Right lobe of liver (tissue), 6 donors: ENCODE results near the gene PALB2. TPM values are rescaled to one million over a fixed set of nuclear protein-coding genes. Genes with fewer than 3 reads are reported as not detected.

Source experiments
- ATAC-seq, 4 donors: fragments of 200-7000 bp; cut with Tn5 transposase; one replicate each; pipeline ENCODE4 v1.9.1; 2020; ENCODE audit warnings: mild to moderate bottlenecking in 4 of 4, moderate library complexity in 4 of 4
- DNase-seq, 3 donors: peaks; one replicate each; pipeline ENCODE4 v3.0.0-alpha.2; 2020
- H3K27ac ChIP-seq, 3 donors: fragments of 200-600 bp; one replicate each; pipeline ENCODE4 v1.8.0; 2022
- H3K27me3 ChIP-seq, 2 donors: fragments of 200-600 bp; one replicate each; pipeline ENCODE4 v1.8.0; 2022
- H3K36me3 ChIP-seq, 4 donors: fragments of 200-600 bp; sonication (generic) in 1 of 4; one replicate each; pipeline versions ENCODE4 v1.5.1 to v1.8.0; 2017 to 2022; ENCODE audit warnings: control low read depth in 1 of 4
- H3K4me1 ChIP-seq, 4 donors: fragments of 200-600 bp; sonication (generic) in 1 of 4; one replicate each; pipeline versions ENCODE4 v1.5.1 to v1.8.0; 2017 to 2022; ENCODE audit warnings: control low read depth in 1 of 4
- H3K4me3 ChIP-seq, 3 donors: fragments of 200-600 bp; one replicate each; pipeline ENCODE4 v1.8.0; 2022
- H3K9me3 ChIP-seq, 4 donors: fragments of 200-600 bp; sonication (generic) in 1 of 4; one replicate each; pipeline versions ENCODE4 v1.5.1 to v1.8.0; 2017 to 2022; ENCODE audit warnings: control low read depth in 1 of 4
- CTCF ChIP-seq, 4 donors: fragments of 200-600 bp in 3 of 4; fragments of 450-650 bp in 1 of 4; IDR thresholded peaks; one replicate each; pipeline versions ENCODE4 v1.5.1 to v1.8.0; 2016 to 2022; ENCODE audit warnings: antibody characterized with exemption in 4 of 4, mild to moderate bottlenecking in 2 of 4
- POLR2A ChIP-seq: fragments of 450-650 bp; IDR thresholded peaks from one replicate; pipeline ENCODE4 v1.6.1; 2017; ENCODE audit warnings: antibody characterized with exemption, mild to moderate bottlenecking
- WGBS: methylation state at CpG from one replicate; pipeline ENCODE4 v1.1.6; 2018; ENCODE audit warnings: low coverage, low lambda C conversion rate; ENCODE audit not compliant: insufficient coverage; ENCODE audit errors: missing lambda C conversion rate; 5-methylcytosine and 5-hydroxymethylcytosine counted together
- intact Hi-C, 2 donors: fragments of 100-400 bp; cut with DNase I; formaldehyde crosslinking; loops; one replicate each; pipeline versions ENCODE4 v1.11.2 to v1.14.1; 2022
- total RNA-seq, 6 experiments: library from RNA; depleted of rRNA in 2 of 6; stranded (reverse); fragments of >200 nt in 2 of 6; fragmentation: NEBNext Ultra II Directional in 3 of 6; extraction: Animal tissue kit (Norgen Biotek cat#: 25700) in 3 of 6; gene quantifications; one replicate each; pipeline versions ENCODE4 v1.1.0 to v1.2.4, GENCODE V29; 2016 to 2023
- donor health status: DM: no; HTN: yes; CAD: no.
- donor health status: DM: no; HTN: no; CAD: no.
- donor health status: DM: no; HTN: no; CAD: no.
- donor health status: DM: no; HTN: yes; CAD: no.
- donor health status: DM: no; HTN: yes; CAD: no.

The PALB2 gene
- total RNA-seq, 6 experiments from 2014 or later: 4.3 to 7.7 (median 5.4) TPM

DNA sequence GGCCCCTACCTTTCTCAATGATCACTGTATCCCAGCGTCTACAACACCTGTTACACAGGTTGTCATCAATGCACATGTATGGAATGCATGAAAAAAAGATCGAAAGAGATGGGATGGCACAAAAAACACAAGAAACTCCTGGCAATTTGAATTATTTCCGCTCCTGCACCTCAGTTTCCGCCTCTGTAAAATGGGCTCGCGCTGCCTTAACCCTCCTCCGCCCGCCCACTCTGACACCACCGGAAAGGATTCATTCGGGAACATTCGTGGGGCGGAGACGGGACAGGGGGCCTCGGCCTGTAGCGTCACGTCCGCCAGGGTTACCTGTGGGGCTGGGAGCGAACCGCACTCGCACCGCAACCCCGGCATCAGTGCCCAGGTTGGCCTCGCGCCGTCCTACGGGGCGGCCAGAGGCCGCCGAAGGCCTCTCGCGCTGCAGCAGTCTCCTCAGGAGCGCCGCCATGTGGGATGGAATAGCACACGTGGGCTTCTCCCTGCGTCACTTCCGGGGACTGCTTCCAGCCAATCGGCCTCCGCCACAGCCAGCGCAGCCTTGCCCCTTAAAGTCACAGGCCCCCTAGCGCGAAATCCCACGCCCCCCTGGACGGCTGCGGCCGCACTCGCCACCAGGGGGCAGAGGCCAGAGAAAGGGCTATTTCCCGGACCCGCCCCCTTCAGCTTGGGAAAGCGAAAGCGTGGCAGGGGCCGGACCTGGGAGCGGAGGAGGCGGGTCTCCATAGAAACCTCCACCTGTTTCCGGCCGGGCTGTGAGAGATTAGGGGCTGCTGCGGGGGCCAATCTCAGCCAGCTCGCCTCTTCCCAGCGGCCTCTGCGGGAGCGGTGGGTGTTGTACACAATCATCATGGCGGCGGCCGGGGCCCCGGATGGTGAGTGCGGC is 84.0 kb downstream of the PALB2 start, which contains the start of the genes EARS2 and UBFD1:
Gene EARS2, minus strand, starts transcription at position 470 of the 898 bp plus-strand sequence. Its CDS starts 7 bp downstream, at position 463.
Gene UBFD1, plus strand, starts transcription at position 847 of the 898 bp plus-strand sequence. Its CDS starts 16 bp downstream, at position 863.
- ATAC-seq: peak; percentile 95 to 97 (median 96)
- Histone ChIP-seq H3K9me3 (no peaks in the 10 kb centered on the region), H3K27ac (peak within 1 kb of the TSS; percentile 55 to 86 (median 76)), H3K4me3 (peak within 1 kb of the TSS; percentile 53 to 99 (median 66)), H3K36me3 (peaks cover 0 to 33% (median 1%) of the 10 kb centered on the region in 4 donors), H3K4me1 (peaks cover 0 to 15% (median 7%) of the 10 kb centered on the region in 4 donors), H3K27me3 (no peaks in the 10 kb centered on the region)
- TF ChIP-seq CTCF (IDR thresholded peaks at IDR 0.05) (peak; percentile 98 to 99 (median 98)), POLR2A (peak; percentile 69)
- DNase-seq: peak; percentile 99 to 100 (median 99)
- 4% methylated on average over 15 of the region's 65 CpGs for WGBS
- intact Hi-C loops: no loop called here

- intact Hi-C loops: no loop called here
- ATAC-seq (no peak), DNase-seq (no peak)
- WGBS: 63% methylated on average over 2 of the region's 3 CpGs
- Histone ChIP-seq H3K27ac (no peak overlapping the region), H3K4me1 (peaks cover 0 to 15% (median 7%) of the 10 kb centered on the region in 4 donors), H3K4me3 (no peak overlapping the region), H3K36me3 (peaks cover 0 to 34% (median 15%) of the 10 kb centered on the region in 4 donors), H3K27me3 (no peaks in the 10 kb centered on the region), H3K9me3 (no peaks in the 10 kb centered on the region)
- no peak for TF ChIP-seq CTCF (IDR thresholded peaks at IDR 0.05)
- no peak for TF ChIP-seq POLR2A
These were observed 86.6 kb downstream of the PALB2 start for GRCh38 chr16:23554536-23554935.

Other genes with a start within 250 kb of the PALB2 start
- 10 to 100 TPM in 1 of 6 experiments, 1 to 10 TPM in 5; 7.5 to 11.2 (median 8.4) TPM for gene COG7, start 188.1 kb downstream of the PALB2 start, total RNA-seq
- 10 to 100 TPM; 19.2 to 31.7 (median 27.8) TPM for gene GGA2, start 130.8 kb downstream of the PALB2 start, total RNA-seq
- 10 to 100 TPM; 14.9 to 47.7 (median 15.9) TPM for gene EARS2, start 84.0 kb downstream of the PALB2 start, total RNA-seq
- 10 to 100 TPM; 27.6 to 50.5 (median 37.4) TPM for gene UBFD1, start 83.6 kb downstream of the PALB2 start, total RNA-seq
- gene NDUFAB1, start 45.0 kb downstream of the PALB2 start, total RNA-seq: 10 to 100 TPM; 53.9 to 87.3 (median 63.9) TPM
- gene DCTN5, start 156 bp upstream of the PALB2 start, total RNA-seq: 10 to 100 TPM; 10.0 to 18.9 (median 18.3) TPM
- 1 to 10 TPM in 4 of 6 experiments, under 1 TPM in 2; 0.61 to 3.6 (median 1.8) TPM for gene PLK1, start 37.6 kb upstream of the PALB2 start, total RNA-seq
- gene ERN2, start 71.9 kb upstream of the PALB2 start, total RNA-seq: not detected
- gene CHP2, start 113.7 kb upstream of the PALB2 start, total RNA-seq: not detected
- 1 to 10 TPM; 1.7 to 8.1 (median 3.5) TPM for gene PRKCB, start 194.7 kb upstream of the PALB2 start, total RNA-seq